GM12878 (cell line): ENCODE data around the gene CFAP299. TPM values are rescaled to one million over a fixed set of nuclear protein-coding genes. Genes with fewer than 3 reads are reported as not detected.
A peak's percentile ranks its signal among the peaks of the same experiment; 100 is the strongest.

Experiments used
- BRCA1 ChIP-seq: IDR thresholded peaks from 2 replicates; pipeline ENCODE4 v1.6.1; 2011; ENCODE audit warnings: low read depth, low read length, improper control_type of control experiment
- CREM ChIP-seq: IDR thresholded peaks from 2 replicates; pipeline ENCODE4 v1.6.1; 2014; ENCODE audit warnings: antibody characterized with exemption, low read depth
- EP300 ChIP-seq, 2 experiments: fragments of 150-350 bp in 1 of 2; IDR thresholded peaks; 2 replicates each; pipeline ENCODE4 v1.6.1; 2011 to 2012; ENCODE audit warnings: low read depth in 2 of 2, low read length in 2 of 2, borderline replicate concordance in 1 of 2, improper control_type of control experiment in 1 of 2, inconsistent platforms in 1 of 2; ENCODE audit not compliant: control insufficient read depth in 1 of 2
- EZH2 ChIP-seq: IDR thresholded peaks from 2 replicates; pipeline ENCODE4 v1.6.1; 2012; ENCODE audit warnings: low read depth, mild to moderate bottlenecking, control low read depth, inconsistent platforms, low read length, borderline replicate concordance; ENCODE audit not compliant: control insufficient read depth
- GATAD2B ChIP-seq: fragments of 450-650 bp; conservative IDR thresholded peaks from 2 replicates; pipeline ENCODE4 v1.6.1; 2017; ENCODE audit warnings: low read depth, mild to moderate bottlenecking, moderate library complexity
- HDAC2 ChIP-seq: fragments of 200-600 bp; sonication (generic); IDR thresholded peaks from 2 replicates; pipeline ENCODE4 v1.6.1; 2017
- HDAC6 ChIP-seq: fragments of 200-600 bp; sonication (generic); IDR thresholded peaks from one replicate; pipeline ENCODE4 v1.8.0; 2017; ENCODE audit warnings: antibody characterized with exemption; ENCODE audit not compliant: unreplicated experiment
- NFXL1 ChIP-seq: fragments of 450-650 bp; IDR thresholded peaks from 2 replicates; pipeline ENCODE4 v1.6.1; 2017; ENCODE audit warnings: antibody characterized with exemption, mild to moderate bottlenecking, borderline replicate concordance
- NFYA ChIP-seq: IDR thresholded peaks from 2 replicates; pipeline ENCODE4 v1.6.1; 2011; ENCODE audit warnings: low read depth, mild to moderate bottlenecking, low read length, improper control_type of control experiment, borderline replicate concordance
- NR2C2 ChIP-seq: IDR thresholded peaks from 2 replicates; pipeline ENCODE4 v1.6.1; 2011; ENCODE audit warnings: borderline replicate concordance, low read depth; ENCODE audit not compliant: control insufficient read depth, insufficient read length
- POLR2A ChIP-seq: IDR thresholded peaks from 2 replicates; pipeline ENCODE4 v1.6.1; 2011; ENCODE audit warnings: low read depth, mild to moderate bottlenecking, low read length
- ZBED1 ChIP-seq: IDR thresholded peaks from 2 replicates; pipeline ENCODE4 v1.6.1; 2016; ENCODE audit warnings: borderline replicate concordance
- ZNF24 ChIP-seq: fragments of 450-650 bp; IDR thresholded peaks from 2 replicates; pipeline ENCODE4 v1.6.1; 2017; ENCODE audit warnings: antibody characterized with exemption, mild to moderate bottlenecking
- ZNF384 ChIP-seq: IDR thresholded peaks from 2 replicates; pipeline ENCODE4 v1.6.1; 2012; ENCODE audit warnings: low read depth, mild to moderate bottlenecking, low read length, improper control_type of control experiment, borderline replicate concordance
- polyA plus RNA-seq, 11 experiments: library from polyadenylated mRNA; depleted of rRNA in 4 of 11; unstranded in 6 of 11; stranded (reverse) in 5 of 11; fragments of >200 nt; fragmentation: Nextera tagmentation in 4 of 11; fragmentation: Illumina TruSeq in 1 of 11; extraction: Ambion mirVana in 4 of 11; extraction: Trizol in 1 of 11; gene quantifications; 1 replicate in 1 of 11; 2 replicates in 10 of 11; pipeline versions ENCODE4 v1.2.1 to v1.2.3, GENCODE V29; 2011 to 2016; ENCODE audit warnings: inconsistent platforms in 2 of 11, missing spikeins in 2 of 11, low read depth in 1 of 11
- total RNA-seq, 4 experiments: library from RNA; depleted of rRNA in 3 of 4; stranded (reverse); fragments of >200 nt in 3 of 4; fragmentation: Illumina TruSeq in 1 of 4; extraction: Trizol in 1 of 4; gene quantifications; 2 replicates each; pipeline versions ENCODE4 v1.2.1 to v1.2.3, GENCODE V29; 2013 to 2021
- TF ChIP-seq, protein P1 (sequence below): IDR thresholded peaks from 2 replicates; pipeline ENCODE4 v1.6.1; 2011; ENCODE audit warnings: low read depth, low read length, improper control_type of control experiment, borderline replicate concordance
- TF ChIP-seq, protein P2 (sequence below): fragments of 450-650 bp; IDR thresholded peaks from 2 replicates; pipeline ENCODE4 v1.6.1; 2017; ENCODE audit warnings: mild to moderate bottlenecking, moderate library complexity
- TF ChIP-seq, protein P3 (sequence below): IDR thresholded peaks from 2 replicates; pipeline ENCODE4 v1.6.1; 2011; ENCODE audit warnings: borderline replicate concordance, low read depth, mild to moderate bottlenecking, moderate library complexity, mixed read lengths, low read length; ENCODE audit not compliant: insufficient read depth; ENCODE audit errors: extremely low read length
- TF ChIP-seq, protein P4 (sequence below): IDR thresholded peaks from 2 replicates; pipeline ENCODE4 v1.6.1; 2012; ENCODE audit warnings: mild to moderate bottlenecking, low read depth, low read length

CFAP299 gene
- total and polyA plus RNA-seq, 10 of the 15 experiments (the other 5 are each of a cell fraction or from before 2014, with no cell fraction given), result 0.06 to 0.34 TPM; not detected in 8

GRCh38 chr4:80875642-80876041 is 540.1 kb downstream of the CFAP299 start (continued):
- TF ChIP-seq, protein P1, sequence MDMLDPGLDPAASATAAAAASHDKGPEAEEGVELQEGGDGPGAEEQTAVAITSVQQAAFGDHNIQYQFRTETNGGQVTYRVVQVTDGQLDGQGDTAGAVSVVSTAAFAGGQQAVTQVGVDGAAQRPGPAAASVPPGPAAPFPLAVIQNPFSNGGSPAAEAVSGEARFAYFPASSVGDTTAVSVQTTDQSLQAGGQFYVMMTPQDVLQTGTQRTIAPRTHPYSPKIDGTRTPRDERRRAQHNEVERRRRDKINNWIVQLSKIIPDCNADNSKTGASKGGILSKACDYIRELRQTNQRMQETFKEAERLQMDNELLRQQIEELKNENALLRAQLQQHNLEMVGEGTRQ, result no peak
- TF ChIP-seq NFXL1 (no peak), ZNF384 (peak; percentile 62; the same call in 1 of the 2 replicates), EP300 (IDR thresholded peaks at IDR 0.05; ENCODE audit: borderline replicate concordance in 1 of 2, control insufficient read depth in 1 of 2, low read depth in 2 of 2, low read length in 2 of 2) (peak; percentile 38 to 91; a peak in 2 of 4 replicates), ZNF24 (no peak), EZH2 (no peak), ZBED1 (peak; percentile 82; the same call in 1 of the 2 replicates), POLR2A (no peak), GATAD2B (0 out of 2 replicates have a peak, but pooled peaks have one; percentile 34), CREM (peak; percentile 72; the same call in 1 of the 2 replicates), BRCA1 (no peak), HDAC2 (no peak), NR2C2 (no peak), NFYA (no peak), HDAC6 (no peak)
- TF ChIP-seq, protein P2, sequence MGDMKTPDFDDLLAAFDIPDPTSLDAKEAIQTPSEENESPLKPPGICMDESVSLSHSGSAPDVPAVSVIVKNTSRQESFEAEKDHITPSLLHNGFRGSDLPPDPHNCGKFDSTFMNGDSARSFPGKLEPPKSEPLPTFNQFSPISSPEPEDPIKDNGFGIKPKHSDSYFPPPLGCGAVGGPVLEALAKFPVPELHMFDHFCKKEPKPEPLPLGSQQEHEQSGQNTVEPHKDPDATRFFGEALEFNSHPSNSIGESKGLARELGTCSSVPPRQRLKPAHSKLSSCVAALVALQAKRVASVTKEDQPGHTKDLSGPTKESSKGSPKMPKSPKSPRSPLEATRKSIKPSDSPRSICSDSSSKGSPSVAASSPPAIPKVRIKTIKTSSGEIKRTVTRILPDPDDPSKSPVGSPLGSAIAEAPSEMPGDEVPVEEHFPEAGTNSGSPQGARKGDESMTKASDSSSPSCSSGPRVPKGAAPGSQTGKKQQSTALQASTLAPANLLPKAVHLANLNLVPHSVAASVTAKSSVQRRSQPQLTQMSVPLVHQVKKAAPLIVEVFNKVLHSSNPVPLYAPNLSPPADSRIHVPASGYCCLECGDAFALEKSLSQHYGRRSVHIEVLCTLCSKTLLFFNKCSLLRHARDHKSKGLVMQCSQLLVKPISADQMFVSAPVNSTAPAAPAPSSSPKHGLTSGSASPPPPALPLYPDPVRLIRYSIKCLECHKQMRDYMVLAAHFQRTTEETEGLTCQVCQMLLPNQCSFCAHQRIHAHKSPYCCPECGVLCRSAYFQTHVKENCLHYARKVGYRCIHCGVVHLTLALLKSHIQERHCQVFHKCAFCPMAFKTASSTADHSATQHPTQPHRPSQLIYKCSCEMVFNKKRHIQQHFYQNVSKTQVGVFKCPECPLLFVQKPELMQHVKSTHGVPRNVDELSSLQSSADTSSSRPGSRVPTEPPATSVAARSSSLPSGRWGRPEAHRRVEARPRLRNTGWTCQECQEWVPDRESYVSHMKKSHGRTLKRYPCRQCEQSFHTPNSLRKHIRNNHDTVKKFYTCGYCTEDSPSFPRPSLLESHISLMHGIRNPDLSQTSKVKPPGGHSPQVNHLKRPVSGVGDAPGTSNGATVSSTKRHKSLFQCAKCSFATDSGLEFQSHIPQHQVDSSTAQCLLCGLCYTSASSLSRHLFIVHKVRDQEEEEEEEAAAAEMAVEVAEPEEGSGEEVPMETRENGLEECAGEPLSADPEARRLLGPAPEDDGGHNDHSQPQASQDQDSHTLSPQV, result no peak
- TF ChIP-seq, protein P3, sequence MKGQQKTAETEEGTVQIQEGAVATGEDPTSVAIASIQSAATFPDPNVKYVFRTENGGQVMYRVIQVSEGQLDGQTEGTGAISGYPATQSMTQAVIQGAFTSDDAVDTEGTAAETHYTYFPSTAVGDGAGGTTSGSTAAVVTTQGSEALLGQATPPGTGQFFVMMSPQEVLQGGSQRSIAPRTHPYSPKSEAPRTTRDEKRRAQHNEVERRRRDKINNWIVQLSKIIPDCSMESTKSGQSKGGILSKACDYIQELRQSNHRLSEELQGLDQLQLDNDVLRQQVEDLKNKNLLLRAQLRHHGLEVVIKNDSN, result no peak
- TF ChIP-seq, protein P4, sequence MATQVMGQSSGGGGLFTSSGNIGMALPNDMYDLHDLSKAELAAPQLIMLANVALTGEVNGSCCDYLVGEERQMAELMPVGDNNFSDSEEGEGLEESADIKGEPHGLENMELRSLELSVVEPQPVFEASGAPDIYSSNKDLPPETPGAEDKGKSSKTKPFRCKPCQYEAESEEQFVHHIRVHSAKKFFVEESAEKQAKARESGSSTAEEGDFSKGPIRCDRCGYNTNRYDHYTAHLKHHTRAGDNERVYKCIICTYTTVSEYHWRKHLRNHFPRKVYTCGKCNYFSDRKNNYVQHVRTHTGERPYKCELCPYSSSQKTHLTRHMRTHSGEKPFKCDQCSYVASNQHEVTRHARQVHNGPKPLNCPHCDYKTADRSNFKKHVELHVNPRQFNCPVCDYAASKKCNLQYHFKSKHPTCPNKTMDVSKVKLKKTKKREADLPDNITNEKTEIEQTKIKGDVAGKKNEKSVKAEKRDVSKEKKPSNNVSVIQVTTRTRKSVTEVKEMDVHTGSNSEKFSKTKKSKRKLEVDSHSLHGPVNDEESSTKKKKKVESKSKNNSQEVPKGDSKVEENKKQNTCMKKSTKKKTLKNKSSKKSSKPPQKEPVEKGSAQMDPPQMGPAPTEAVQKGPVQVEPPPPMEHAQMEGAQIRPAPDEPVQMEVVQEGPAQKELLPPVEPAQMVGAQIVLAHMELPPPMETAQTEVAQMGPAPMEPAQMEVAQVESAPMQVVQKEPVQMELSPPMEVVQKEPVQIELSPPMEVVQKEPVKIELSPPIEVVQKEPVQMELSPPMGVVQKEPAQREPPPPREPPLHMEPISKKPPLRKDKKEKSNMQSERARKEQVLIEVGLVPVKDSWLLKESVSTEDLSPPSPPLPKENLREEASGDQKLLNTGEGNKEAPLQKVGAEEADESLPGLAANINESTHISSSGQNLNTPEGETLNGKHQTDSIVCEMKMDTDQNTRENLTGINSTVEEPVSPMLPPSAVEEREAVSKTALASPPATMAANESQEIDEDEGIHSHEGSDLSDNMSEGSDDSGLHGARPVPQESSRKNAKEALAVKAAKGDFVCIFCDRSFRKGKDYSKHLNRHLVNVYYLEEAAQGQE, result no peak
